ENCODE data around the gene TRIO.

DNA sequence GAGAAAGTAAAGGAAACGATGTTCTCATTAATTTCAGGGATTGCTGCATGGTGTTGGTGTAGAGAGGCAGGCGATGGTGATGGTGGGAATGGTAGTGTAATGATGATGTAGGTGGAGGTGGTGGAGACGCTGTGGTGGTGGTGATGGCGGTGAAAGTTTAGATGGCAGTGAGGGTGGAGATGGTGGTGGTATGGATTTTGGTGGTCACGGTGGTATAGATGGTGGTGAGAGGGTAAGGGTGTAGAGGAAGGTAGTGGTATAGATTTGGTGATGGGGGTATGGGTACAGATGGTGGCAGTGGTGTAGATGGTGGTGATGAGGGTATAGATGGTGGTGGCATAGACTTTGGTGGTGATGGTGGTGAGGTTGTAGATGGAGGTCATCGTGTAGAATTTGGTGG is 259.3 kb downstream of the TRIO start:
- TF ChIP-seq, protein P1, sequence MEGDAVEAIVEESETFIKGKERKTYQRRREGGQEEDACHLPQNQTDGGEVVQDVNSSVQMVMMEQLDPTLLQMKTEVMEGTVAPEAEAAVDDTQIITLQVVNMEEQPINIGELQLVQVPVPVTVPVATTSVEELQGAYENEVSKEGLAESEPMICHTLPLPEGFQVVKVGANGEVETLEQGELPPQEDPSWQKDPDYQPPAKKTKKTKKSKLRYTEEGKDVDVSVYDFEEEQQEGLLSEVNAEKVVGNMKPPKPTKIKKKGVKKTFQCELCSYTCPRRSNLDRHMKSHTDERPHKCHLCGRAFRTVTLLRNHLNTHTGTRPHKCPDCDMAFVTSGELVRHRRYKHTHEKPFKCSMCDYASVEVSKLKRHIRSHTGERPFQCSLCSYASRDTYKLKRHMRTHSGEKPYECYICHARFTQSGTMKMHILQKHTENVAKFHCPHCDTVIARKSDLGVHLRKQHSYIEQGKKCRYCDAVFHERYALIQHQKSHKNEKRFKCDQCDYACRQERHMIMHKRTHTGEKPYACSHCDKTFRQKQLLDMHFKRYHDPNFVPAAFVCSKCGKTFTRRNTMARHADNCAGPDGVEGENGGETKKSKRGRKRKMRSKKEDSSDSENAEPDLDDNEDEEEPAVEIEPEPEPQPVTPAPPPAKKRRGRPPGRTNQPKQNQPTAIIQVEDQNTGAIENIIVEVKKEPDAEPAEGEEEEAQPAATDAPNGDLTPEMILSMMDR (IDR thresholded peaks at IDR 0.05), result no peak
- TF ChIP-seq POLR2A (IDR thresholded peaks at IDR 0.05; ENCODE audit: low read depth), result no peak
- no peak for TF ChIP-seq POLR2AphosphoS5 (IDR thresholded peaks at IDR 0.05)
- TF ChIP-seq EP300 (IDR thresholded peaks at IDR 0.05), result no peak
